ENCODE data around the gene AK8. TPM values are rescaled to one million over a fixed set of nuclear protein-coding genes. Genes with fewer than 3 reads are reported as not detected.

The AK8 gene
- total RNA-seq, 1 experiment from 2014 or later, result not detected

- BruUV-seq (replicated peaks), result no TSS peak
- TF ChIP-seq, protein P1, sequence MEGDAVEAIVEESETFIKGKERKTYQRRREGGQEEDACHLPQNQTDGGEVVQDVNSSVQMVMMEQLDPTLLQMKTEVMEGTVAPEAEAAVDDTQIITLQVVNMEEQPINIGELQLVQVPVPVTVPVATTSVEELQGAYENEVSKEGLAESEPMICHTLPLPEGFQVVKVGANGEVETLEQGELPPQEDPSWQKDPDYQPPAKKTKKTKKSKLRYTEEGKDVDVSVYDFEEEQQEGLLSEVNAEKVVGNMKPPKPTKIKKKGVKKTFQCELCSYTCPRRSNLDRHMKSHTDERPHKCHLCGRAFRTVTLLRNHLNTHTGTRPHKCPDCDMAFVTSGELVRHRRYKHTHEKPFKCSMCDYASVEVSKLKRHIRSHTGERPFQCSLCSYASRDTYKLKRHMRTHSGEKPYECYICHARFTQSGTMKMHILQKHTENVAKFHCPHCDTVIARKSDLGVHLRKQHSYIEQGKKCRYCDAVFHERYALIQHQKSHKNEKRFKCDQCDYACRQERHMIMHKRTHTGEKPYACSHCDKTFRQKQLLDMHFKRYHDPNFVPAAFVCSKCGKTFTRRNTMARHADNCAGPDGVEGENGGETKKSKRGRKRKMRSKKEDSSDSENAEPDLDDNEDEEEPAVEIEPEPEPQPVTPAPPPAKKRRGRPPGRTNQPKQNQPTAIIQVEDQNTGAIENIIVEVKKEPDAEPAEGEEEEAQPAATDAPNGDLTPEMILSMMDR (conservative IDR thresholded peaks at IDR 0.05; ENCODE audit: low read depth, low read length), result no peak
- no peak for TF ChIP-seq EZH2 (IDR thresholded peaks at IDR 0.05; ENCODE audit: borderline replicate concordance, low read depth, low read length, poor library complexity, severe bottlenecking)
- intact Hi-C loops (cut with micrococcal nuclease; ENCODE audit: unreplicated experiment), result no loop called here
- Histone ChIP-seq H3K27me3 (replicated peaks; ENCODE audit: insufficient read depth, low read depth, low read length, poor library complexity) (peaks cover 3% of the 10 kb centered on the region), H3K36me3 (ENCODE audit: insufficient read depth, low read length, poor library complexity, severe bottlenecking) (no peaks in the 10 kb centered on the region), H3K4me3 (ENCODE audit: low read depth, low read length, poor library complexity, severe bottlenecking) (no peak overlapping the region), H3K9me3 (ENCODE audit: low read depth, low read length, poor library complexity, severe bottlenecking) (no peaks in the 10 kb centered on the region), H3K27ac (ENCODE audit: low read depth, low read length, poor library complexity, severe bottlenecking) (no peak overlapping the region), H3K4me1 (ENCODE audit: insufficient read depth, low read length, poor library complexity, severe bottlenecking) (no peaks in the 10 kb centered on the region)
- DNase-seq (ENCODE audit: low spot score), result no peak
- CTCF ChIA-PET, result no interaction called here
- POLR2A ChIA-PET (ENCODE audit: low non-redundant PET), result no interaction called here
Observed at GRCh38 chr9:132775720-132776119, 102.4 kb downstream of the AK8 start.

GRCh38 chr9:132774886-132775285 lies 103.2 kb downstream of the AK8 start:
- no peak for DNase-seq (ENCODE audit: low spot score)
- intact Hi-C loops (cut with micrococcal nuclease; ENCODE audit: unreplicated experiment), result no loop called here
- Histone ChIP-seq H3K4me1 (ENCODE audit: insufficient read depth, low read length, poor library complexity, severe bottlenecking) (no peaks in the 10 kb centered on the region), H3K27ac (ENCODE audit: low read depth, low read length, poor library complexity, severe bottlenecking) (no peak overlapping the region), H3K36me3 (ENCODE audit: insufficient read depth, low read length, poor library complexity, severe bottlenecking) (no peaks in the 10 kb centered on the region), H3K4me3 (ENCODE audit: low read depth, low read length, poor library complexity, severe bottlenecking) (no peak overlapping the region), H3K27me3 (replicated peaks; ENCODE audit: insufficient read depth, low read depth, low read length, poor library complexity) (no peaks in the 10 kb centered on the region), H3K9me3 (ENCODE audit: low read depth, low read length, poor library complexity, severe bottlenecking) (no peaks in the 10 kb centered on the region)
- POLR2A ChIA-PET (ENCODE audit: low non-redundant PET), result no interaction called here
- TF ChIP-seq, protein P1 (conservative IDR thresholded peaks at IDR 0.05; ENCODE audit: low read depth, low read length), result no peak
- no peak for TF ChIP-seq EZH2 (IDR thresholded peaks at IDR 0.05; ENCODE audit: borderline replicate concordance, low read depth, low read length, poor library complexity, severe bottlenecking)
- BruUV-seq (replicated peaks), result no TSS peak
- CTCF ChIA-PET, result no interaction called here

- CTCF ChIA-PET, result no interaction called here
- Histone ChIP-seq H3K27ac (ENCODE audit: low read depth, low read length, poor library complexity, severe bottlenecking) (no peak overlapping the region), H3K9me3 (ENCODE audit: low read depth, low read length, poor library complexity, severe bottlenecking) (no peaks in the 10 kb centered on the region), H3K4me1 (ENCODE audit: insufficient read depth, low read length, poor library complexity, severe bottlenecking) (peaks cover 10% of the 10 kb centered on the region), H3K4me3 (ENCODE audit: low read depth, low read length, poor library complexity, severe bottlenecking) (no peak overlapping the region), H3K27me3 (replicated peaks; ENCODE audit: insufficient read depth, low read depth, low read length, poor library complexity) (no peaks in the 10 kb centered on the region), H3K36me3 (ENCODE audit: insufficient read depth, low read length, poor library complexity, severe bottlenecking) (no peaks in the 10 kb centered on the region)
- BruUV-seq (replicated peaks), result no TSS peak
- no peak for DNase-seq (ENCODE audit: low spot score)
- no peak for TF ChIP-seq EZH2 (IDR thresholded peaks at IDR 0.05; ENCODE audit: borderline replicate concordance, low read depth, low read length, poor library complexity, severe bottlenecking)
- TF ChIP-seq, protein P1 (conservative IDR thresholded peaks at IDR 0.05; ENCODE audit: low read depth, low read length), result no peak
- intact Hi-C loops (cut with micrococcal nuclease; ENCODE audit: unreplicated experiment), result no loop called here
- POLR2A ChIA-PET (ENCODE audit: low non-redundant PET), result no interaction called here
Observed at GRCh38 chr9:132773764-132774339, 104.2 kb downstream of the AK8 start.
